Left kidney (tissue), 8 donors: ENCODE data around the gene HOPX. TPM values are rescaled to one million over a fixed set of nuclear protein-coding genes. Genes with fewer than 3 reads are reported as not detected.
"Not testable (repeated sequence)": the region's sequence is repeated elsewhere in the genome, so short reads cannot be mapped to it uniquely, and the experiment has no call there.

Source experiments
- DNase-seq: peaks from one replicate; pipeline ENCODE4 v3.0.0-alpha.2; 2013
- long read RNA-seq, 8 donors: transcript quantifications; one replicate each; lab custom pipeline, GENCODE V29; 2026
- polyA plus RNA-seq: library from polyadenylated mRNA; unstranded; fragments of 120-200 nt; gene quantifications from one replicate; pipeline ENCODE4 v1.2.1, GENCODE V29; 2013; ENCODE audit not compliant: insufficient read length

Gene HOPX, protein sequence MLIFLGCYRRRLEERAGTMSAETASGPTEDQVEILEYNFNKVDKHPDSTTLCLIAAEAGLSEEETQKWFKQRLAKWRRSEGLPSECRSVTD
- polyA plus RNA-seq: 12.4 TPM
- long read RNA-seq, donor 1, transcript HOPX-206 (2 exons, 1,248 nt): minor isoform, 5 of 30 reads
- long read RNA-seq, donor 1, transcript HOPX-201 (3 exons, 1,129 nt): major isoform, 15 of 30 reads
- long read RNA-seq, donor 1, partial matches to known transcripts: 0 of 30 reads
- long read RNA-seq, donor 1, other reads (novel, unspliced or antisense): 0 of 30 reads
- long read RNA-seq, donor 2, transcript HOPX-207 (1 exons, 3,203 nt): minor isoform, 5 of 15 reads
- long read RNA-seq, donor 2, transcript HOPX-201 (3 exons, 1,129 nt): major isoform, 7 of 15 reads
- long read RNA-seq, donor 2, partial matches to known transcripts: 0 of 15 reads
- long read RNA-seq, donor 2, other reads (novel, unspliced or antisense): 0 of 15 reads
- long read RNA-seq, donor 3, partial matches to known transcripts: 0 of 6 reads
- long read RNA-seq, donor 3, other reads (novel, unspliced or antisense): 0 of 6 reads
- long read RNA-seq, donor 4, partial matches to known transcripts: 0 of 2 reads
- long read RNA-seq, donor 4, other reads (novel, unspliced or antisense): 0 of 2 reads
- long read RNA-seq, donor 5, transcript HOPX-206 (2 exons, 1,248 nt): minor isoform, 5 of 22 reads
- long read RNA-seq, donor 5, transcript HOPX-201 (3 exons, 1,129 nt): major isoform, 8 of 22 reads
- long read RNA-seq, donor 5, transcript HOPX-207 (1 exons, 3,203 nt): minor isoform, 6 of 22 reads
- long read RNA-seq, donor 5, partial matches to known transcripts: 0 of 22 reads
- long read RNA-seq, donor 5, other reads (novel, unspliced or antisense): 0 of 22 reads
- long read RNA-seq, donor 6, transcript HOPX-206 (2 exons, 1,248 nt): major isoform, 10 of 20 reads
- long read RNA-seq, donor 6, transcript HOPX-201 (3 exons, 1,129 nt): minor isoform, 6 of 20 reads
- long read RNA-seq, donor 6, partial matches to known transcripts: 0 of 20 reads
- long read RNA-seq, donor 6, other reads (novel, unspliced or antisense): 0 of 20 reads
- long read RNA-seq, donor 7, transcript HOPX-201 (3 exons, 1,129 nt): minor isoform, 8 of 34 reads
- long read RNA-seq, donor 7, transcript HOPX-207 (1 exons, 3,203 nt): minor isoform, 6 of 34 reads
- long read RNA-seq, donor 7, transcript HOPX-203 (3 exons, 1,164 nt): minor isoform, 6 of 34 reads
- long read RNA-seq, donor 7, transcript HOPX-206 (2 exons, 1,248 nt): major isoform, 10 of 34 reads
- long read RNA-seq, donor 7, partial matches to known transcripts: 0 of 34 reads
- long read RNA-seq, donor 7, other reads (novel, unspliced or antisense): 0 of 34 reads
- long read RNA-seq, donor 8, transcript HOPX-201 (3 exons, 1,129 nt): major isoform, 5 of 11 reads
- long read RNA-seq, donor 8, partial matches to known transcripts: 0 of 11 reads
- long read RNA-seq, donor 8, other reads (novel, unspliced or antisense): 0 of 11 reads

DNA sequence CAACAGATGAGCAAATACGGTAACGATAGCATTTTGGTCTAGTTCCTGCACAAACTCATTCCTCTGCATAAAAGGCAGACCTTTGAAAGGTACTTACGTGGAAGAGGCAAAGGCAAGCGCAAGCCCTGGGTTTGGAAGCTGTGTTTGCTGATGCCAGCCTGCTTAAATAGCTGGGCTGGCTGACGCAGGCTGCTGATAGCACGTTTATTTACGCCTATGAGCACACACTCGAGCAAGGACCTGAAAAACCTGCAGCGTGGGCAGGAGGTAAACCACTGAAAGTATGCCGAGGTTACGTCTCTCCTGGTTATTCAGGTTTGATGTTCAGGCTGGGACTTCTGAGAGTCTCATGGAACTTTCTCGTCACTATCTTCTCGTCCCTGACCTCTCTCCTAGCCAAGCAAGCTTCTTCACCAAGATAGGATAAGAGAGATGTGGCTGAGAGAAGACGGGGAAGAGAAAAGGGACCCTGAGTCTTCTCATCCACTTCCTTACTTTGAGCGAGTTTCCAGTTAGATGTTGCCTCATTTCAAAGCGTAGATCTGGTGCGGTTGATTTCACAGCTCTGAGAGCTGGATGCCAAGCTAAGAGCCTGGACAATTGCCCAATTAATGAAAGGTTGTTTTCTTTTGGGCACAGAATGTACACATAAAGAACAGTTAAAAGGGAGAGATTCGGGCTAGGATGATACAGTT is at the start of gene HOPX:
TSS of gene HOPX (minus strand) at position 139 of the 695 bp plus-strand sequence. CDS start 23,480 bp downstream, outside the sequence.
- peak; percentile 21 for DNase-seq

DNA sequence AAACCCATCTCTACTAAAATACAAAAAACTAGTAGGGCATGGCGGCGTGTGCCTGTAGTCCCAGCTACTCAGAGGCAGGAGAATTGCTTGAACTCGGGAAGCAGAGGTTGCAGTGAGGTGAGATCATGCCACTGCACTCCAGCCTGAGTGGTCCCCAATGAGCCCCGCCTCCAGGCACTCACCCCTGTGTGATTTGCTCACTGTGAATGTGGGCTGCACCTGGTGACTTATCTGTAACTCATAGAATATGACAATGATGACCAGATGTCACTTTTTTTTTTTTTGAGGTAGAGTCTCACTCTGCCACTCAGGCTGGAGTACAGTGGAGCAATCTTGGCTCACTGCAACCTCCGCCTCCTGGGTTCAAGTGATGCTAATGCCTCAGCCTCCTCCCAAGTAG is 49.0 kb upstream of the HOPX start:
- DNase-seq: no peak

DNA sequence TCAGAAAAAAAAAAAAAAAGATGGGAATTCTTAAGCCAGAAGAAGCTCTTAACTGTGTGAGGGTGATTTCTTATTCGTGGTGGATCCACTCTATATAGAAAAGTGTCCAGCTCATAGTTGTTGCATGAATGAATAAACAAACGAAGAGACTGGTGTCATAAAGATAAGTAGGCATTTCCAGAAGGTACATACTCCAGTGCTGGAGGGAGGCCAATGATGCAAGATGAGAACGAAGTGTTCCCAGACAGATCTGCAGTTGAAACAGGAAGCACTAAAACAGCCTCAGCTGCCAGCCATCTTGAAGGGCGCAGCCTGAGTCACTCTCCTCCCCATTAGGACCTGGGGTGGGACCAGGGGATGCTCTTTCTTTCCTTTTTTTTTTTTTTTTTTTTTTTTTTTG is 47.4 kb upstream of the HOPX start:
- no peak for DNase-seq

DNA sequence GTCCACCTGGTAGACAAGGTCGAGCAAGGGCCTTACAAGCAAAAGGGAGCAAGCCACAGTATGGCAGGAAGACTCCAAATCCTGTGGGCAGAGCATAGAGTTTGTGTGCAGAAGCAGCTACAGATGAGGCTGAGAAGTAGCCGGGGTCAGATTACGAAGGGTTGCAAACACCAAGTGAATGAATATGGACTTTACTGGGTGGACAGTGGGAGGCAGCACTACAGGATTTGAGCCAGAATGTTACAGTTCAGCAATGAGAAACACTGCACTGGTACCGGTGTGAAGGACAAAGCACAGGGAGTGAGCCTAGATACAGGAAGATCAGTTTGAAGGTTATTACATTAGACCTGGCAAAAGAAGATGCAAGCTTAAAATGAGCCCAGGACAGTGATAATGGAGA is 46.1 kb upstream of the HOPX start:
- DNase-seq: no peak

DNA sequence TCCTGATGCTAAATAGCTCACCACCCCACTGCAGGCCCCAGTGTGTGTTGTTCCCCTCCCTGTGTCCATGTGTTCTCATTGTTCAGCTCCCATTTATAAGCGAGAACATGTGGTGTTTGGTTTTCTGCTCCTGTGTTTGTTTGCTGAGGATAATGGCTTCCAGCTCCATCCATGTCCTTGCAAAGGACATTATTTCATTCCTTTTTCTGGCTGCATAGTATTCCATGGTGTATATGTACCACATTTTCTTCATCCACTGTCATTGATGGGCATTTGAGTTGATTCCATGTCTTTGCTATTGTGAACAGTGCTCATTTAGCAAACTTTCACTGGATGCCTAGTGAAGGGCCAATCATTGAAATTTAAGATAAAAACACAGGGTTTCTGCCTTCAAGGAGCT is 45.5 kb upstream of the HOPX start:
- not testable (repeated sequence) for DNase-seq

DNA sequence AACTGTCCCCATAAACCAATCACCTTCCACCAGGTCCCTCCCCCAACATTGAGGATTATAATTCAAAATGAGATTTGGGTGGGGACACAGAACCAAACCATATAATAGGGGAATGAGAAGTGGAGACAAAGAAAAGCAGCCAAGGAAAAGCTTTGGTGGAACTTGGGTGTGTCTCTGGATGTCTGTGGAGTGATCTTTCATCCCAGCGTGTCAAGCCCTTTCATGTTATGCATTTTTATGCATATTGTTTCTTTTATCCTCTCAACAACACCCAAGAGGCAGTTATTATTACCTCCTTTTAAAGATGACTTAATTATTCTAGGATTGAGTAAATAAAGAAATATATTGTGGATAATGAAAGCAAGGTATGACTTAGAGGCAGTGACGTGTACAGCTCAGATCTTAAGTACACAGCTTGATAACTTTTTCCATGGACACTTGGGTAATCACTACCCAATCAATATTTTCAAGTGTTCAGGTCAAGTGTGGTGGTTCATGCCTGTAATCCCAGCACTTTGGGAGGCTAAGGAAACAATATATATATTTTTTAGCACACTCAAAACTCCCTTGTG is 42.6 kb upstream of the HOPX start:
- DNase-seq: no peak

DNA sequence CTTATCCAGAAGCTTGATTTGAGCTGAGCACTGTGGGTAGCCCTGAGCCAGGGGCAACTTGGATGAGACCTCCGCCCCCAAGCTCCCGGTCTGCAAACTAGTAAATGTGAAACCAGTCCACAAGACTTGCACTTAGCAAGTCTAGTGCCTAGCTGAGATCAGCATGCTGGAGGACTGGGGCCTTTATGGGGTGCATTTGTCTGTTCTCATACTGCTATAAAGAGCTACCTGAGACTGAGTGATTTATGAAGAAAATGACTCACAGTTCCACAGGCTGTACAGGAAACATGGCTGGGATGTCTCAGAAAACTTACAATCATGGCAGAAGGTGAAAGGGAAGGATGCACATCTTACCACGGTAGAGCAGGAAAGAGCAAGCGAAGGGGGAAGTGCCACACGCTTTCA is 42.1 kb upstream of the HOPX start:
- no peak for DNase-seq

DNA sequence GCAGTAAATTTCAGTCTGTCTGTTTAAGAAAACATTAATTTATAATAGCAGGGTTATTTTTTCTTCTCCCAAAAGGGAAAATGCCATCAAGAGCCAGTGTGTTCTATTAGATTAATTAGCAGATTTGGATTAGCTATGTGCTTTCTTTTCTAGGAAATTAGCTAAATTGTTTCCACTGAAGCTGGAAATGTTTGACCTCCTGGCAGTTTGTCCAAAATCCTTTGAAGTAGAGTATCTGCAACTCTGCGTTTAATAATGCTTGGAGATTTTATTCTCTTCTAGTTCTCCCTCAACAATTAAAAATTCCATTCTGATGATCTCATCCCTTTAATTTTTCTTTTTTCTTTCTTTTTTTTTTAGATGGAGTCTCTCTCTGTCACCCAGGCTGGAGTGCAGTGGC is 27.1 kb upstream of the HOPX start:
- DNase-seq: peak; percentile 32

DNA sequence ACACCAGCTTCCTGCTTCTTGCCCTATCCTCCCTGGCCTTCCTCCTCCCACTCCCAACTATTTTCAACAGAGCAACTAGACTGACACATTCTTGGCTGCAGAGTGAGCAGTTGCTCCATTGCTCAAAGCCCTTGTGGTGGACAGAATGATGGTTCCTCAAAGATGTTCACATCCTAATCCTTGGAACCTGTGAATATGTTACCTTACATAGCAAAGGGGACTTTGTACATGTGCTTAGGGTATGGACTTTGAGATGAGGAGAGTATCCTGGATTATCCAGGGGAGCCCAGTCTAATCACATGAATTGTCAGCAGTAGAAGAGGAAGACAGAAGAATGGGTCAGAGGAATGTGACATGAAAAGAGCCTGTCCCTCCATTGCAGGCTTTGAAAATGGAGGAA is 24.9 kb upstream of the HOPX start:
- no peak for DNase-seq

DNA sequence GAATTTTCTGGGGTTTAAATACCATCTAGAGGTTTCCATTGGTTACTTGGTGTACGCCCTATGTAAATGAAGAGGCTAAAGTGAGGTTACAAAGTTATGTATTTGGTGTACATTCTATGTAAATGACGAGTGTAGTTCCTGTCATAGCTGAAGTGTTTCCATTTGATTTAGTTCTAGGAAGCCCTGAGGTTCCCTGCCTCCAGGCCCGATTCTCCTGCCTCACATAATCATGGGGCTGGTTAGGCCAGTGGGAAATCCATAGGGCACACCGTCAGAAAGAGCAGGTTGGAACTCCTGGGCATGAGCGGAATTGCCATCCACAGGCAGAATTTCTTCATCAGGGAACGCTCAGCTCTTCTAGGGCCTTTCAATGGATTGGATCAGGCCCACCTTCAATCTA is 24.2 kb upstream of the HOPX start:
- DNase-seq: no peak

DNA sequence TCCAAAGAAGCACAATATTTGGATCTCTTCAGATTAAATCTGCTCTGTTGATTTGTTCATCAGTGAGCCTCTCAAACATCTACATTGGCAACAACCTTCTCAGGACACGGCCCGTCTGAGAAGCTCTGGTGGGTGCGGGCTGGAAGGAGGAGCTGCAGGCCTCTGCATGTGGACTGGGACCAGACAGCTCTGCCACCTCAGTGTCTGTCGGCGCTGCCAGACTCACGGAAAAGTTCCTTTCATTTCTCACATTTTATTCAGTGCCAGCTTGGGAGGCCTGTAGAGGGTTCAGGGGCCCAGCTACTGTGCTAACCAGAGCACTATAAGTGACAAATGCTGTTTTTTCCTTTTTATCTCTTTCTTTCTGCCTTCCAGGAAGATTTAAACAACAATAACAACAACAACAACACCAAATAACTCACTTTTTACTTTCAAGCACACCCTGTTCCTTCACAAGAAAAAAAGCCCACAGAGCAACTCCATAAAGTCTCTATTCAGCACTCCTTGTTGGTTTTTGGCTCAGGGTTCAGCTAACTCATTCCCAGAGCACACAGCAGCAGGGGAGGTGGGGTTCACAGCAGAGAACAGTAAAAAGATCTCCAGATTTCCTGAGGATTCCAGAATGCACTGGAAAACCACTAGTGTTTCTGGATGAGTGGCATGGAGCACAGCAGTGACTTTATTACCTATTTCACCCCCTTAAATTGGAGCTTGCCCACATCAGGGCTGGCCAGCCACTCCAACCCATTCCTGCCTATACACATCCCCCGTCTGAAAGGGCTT is 23.2 kb upstream of the HOPX start:
- no peak for DNase-seq

DNA sequence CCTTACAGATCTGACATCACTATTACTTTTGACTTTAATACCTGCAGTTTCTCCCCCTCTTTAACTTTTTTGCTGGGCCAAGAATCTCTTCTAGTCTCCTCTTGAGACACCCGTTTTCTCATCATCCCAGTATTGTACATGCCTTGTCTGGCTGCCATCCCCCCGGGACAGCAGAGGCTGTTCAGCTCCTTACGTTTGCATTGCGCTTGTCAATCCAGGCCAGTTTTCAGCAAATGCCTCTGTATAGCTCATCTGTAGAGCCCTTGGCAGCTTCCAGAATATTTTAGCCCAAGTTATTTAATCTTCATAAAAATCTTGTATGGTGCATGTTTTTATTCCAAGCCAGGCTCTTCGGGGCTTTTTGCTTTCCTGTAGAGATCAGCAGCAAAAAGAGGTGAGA is 22.3 kb upstream of the HOPX start:
- DNase-seq: no peak

DNA sequence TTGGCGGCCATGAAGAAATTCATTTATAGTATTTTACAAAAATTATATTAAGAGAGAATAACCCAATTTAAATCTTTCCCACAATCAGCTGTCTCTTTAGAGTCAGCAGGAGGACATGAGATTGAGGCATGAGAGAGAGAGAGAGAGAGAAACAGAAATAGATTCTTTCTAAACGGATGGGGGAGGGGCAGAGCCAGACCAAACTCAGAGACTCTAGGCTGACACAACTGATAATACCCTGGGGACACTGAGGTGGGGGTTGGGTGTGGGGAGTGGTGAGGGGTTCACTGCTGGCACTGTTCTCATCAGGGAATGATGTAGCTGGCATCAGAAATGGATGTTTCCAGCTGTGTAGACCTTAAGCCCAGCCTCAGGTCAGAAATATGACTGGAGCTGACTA is 20.5 kb upstream of the HOPX start:
- no peak for DNase-seq

DNA sequence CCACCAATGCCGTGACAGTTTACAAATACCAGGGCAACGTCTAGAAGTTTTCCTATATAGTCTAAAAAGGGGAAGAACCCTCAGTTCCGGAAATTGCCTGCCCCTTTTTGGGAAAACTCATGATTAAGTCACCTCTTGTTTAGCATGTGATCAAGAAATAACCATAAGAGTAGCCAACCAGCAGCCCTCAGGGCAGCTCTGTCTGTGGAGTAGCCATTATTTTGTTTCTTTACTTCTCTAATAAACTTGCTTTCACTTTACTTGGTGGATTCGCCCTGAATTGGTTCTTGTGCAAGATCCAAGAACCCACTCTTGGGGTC is 20.0 kb upstream of the HOPX start:
- DNase-seq: no peak

DNA sequence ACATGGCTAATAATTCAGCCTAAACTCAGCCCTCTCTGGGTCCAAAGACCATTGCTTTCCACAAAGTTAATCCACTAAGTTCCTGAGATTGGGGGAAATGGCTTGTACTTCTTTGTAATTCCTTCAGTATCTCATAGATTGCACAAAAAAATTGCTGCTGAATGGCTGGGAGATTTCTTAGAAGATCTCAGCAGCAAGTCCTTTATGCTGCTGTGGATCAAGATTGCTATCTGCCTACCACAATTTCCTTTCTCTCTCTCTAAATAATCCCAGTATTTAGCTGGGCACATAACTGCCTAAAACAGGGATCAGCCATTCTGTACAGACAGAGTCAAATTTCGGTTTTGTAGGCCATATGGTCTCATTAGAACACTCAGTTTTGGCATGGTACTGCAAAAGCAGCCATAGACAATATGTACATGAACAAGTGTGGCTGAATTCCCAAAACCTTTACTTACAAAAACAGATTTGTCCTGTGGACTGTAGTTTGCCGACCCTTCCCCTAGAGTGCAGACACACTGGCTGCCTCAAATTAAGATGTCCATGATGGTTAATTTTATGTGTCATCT is 18.5 kb upstream of the HOPX start:
- DNase-seq: no peak

DNA sequence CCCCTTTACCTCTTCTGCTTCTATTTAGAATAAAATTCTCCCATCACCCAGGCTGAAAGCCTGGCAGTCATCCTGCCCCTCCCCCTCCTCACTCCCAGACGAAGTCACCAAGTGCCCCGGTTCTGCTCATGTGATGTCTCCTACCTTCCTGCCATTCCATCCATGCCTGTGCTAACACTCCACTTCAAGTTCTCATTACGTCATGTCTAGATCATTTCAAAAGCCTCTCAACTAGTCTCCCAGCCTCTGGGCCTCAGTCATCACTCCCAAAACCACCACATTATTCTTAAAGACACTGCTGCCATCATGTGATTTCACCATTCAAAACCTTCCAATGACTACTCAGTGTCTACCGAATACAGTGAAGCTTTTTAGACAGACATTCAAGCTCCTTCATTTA is 17.2 kb upstream of the HOPX start:
- no peak for DNase-seq

DNA sequence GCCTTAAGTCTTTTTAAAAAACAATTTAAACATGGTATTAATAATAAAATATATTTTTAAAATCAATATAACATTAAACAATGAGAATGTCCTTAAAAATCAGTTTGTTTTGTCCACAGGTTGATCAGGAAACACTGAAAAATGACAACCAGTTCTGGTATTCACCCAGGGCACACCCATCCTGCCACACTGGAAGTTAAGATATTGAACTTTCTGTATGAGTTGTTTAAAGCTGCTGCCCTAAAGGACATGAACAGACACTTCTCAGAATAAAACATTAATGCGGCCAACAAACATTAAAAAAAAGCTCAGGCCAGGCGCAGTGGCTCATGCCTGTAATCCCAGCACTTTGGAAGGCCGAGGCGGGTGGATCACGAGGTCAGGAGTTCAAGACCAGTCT is 15.0 kb upstream of the HOPX start:
- DNase-seq: no peak

DNA sequence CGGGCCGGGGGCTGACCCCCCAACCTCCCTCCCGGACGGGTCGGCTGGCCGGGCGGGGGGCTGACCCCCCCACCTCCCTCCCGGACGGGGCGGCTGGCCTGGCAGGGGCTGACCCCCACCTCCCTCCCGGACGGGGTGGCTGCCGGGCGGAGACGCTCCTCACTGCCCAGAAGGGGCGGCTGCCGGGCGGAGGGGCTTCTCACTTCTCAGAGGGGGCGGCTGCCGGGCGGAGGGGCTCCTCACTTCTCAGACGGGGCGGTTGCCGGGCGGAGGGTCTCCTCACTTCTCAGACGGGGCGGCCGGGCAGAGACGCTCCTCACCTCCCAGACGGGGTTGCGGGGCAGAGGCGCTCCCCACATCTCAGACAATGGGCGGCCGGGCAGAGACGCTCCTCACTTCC is 12.4 kb upstream of the HOPX start:
- not testable (repeated sequence) for DNase-seq

DNA sequence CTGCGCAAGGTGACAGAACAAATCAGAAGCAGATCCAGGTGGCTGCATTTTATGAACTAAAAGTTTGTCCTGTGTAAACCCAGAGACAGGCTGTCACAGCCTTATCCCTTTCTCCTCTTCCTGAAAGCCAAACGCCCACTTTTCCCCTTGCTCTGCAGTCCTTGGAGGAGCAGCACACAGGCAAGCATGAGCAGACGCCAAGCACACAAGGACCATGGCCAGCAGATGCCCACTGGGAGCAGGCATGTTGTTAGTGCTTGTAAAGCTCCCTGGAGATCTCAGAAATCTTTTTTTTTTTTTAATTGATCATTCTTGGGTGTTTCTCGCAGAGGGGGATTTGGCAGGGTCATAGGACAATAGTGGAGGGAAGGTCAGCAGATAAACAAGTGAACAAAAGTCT is 11.5 kb upstream of the HOPX start:
- no peak for DNase-seq

DNA sequence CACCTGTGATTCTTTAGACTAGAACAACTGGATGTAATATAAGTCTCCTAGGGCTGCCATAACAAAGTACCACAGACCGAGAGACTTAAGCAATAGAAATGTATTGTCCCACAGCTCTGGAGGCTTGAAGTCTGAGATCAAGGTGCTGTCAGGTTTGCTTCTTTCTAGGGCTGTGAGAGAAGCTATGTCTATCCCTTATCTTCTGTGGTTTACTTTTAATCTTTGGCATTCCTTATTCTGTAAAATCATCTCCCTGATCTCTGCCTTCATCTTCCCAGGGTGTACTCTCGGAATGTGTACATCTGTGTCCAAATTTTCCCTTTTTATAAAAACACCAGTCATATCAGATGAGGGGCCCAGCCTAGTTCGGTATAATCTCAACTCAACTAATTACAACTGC is 10.3 kb upstream of the HOPX start:
- no peak for DNase-seq
